Esophagus muscularis mucosa (tissue), 3 donors: Measurements from ENCODE around the gene MIB1.

Experiments
- POLR2A ChIP-seq: fragments of 450-650 bp; IDR thresholded peaks from one replicate; pipeline ENCODE4 v1.6.1; 2017; ENCODE audit warnings: antibody characterized with exemption, moderate library complexity, mild to moderate bottlenecking, low read depth
- POLR2AphosphoS5 ChIP-seq, 2 donors: sonication (generic); formaldehyde crosslinking; IDR thresholded peaks; one replicate each; pipeline ENCODE4 v1.6.1; 2017; ENCODE audit warnings: antibody characterized with exemption in 2 of 2
- TF ChIP-seq, protein P1 (sequence below), 3 experiments: fragments of 200-600 bp in 2 of 3; fragments of 450-650 bp in 1 of 3; sonication (generic) in 2 of 3; IDR thresholded peaks; one replicate each; pipeline ENCODE4 v1.5.1; 2017 to 2019; ENCODE audit warnings: antibody characterized with exemption in 3 of 3, mild to moderate bottlenecking in 2 of 3, moderate library complexity in 1 of 3

DNA sequence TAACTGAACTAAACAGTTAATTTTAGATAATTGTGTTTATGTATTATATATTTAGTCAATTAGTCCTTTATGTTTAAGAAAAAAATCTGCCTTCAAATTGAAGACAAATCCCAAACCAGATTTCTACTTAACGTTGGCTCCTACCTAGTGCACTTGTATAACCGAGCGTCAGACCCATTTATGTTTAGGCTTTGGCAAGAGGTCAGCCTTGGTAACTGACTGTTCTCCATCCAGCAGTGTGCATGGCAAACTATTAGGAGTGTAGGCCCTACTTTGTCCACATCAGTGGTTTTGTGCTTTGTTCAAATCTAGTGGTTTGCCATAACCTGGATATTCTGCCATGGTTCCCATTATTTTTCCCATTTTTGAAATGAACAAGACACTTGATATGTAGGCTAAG, 114.8 kb downstream of the MIB1 start:
- TF ChIP-seq POLR2AphosphoS5 (IDR thresholded peaks at IDR 0.05) (no peak), POLR2A (no peak)
- TF ChIP-seq, protein P1, sequence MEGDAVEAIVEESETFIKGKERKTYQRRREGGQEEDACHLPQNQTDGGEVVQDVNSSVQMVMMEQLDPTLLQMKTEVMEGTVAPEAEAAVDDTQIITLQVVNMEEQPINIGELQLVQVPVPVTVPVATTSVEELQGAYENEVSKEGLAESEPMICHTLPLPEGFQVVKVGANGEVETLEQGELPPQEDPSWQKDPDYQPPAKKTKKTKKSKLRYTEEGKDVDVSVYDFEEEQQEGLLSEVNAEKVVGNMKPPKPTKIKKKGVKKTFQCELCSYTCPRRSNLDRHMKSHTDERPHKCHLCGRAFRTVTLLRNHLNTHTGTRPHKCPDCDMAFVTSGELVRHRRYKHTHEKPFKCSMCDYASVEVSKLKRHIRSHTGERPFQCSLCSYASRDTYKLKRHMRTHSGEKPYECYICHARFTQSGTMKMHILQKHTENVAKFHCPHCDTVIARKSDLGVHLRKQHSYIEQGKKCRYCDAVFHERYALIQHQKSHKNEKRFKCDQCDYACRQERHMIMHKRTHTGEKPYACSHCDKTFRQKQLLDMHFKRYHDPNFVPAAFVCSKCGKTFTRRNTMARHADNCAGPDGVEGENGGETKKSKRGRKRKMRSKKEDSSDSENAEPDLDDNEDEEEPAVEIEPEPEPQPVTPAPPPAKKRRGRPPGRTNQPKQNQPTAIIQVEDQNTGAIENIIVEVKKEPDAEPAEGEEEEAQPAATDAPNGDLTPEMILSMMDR (IDR thresholded peaks at IDR 0.05) = no peak
